Colonic mucosa (tissue), 4 donors: Measurements from ENCODE around the gene RAVER2. TPM values are rescaled to one million over a fixed set of nuclear protein-coding genes. Genes with fewer than 3 reads are reported as not detected.

Source experiments
- DNase-seq: peaks from one replicate; pipeline ENCODE4 v3.0.0-alpha.2; 2020
- H3K27ac ChIP-seq: fragments of 200-600 bp; one replicate; pipeline ENCODE4 v1.8.0; 2021
- H3K27me3 ChIP-seq: fragments of 200-600 bp; one replicate; pipeline ENCODE4 v1.8.0; 2021
- H3K36me3 ChIP-seq: fragments of 200-600 bp; one replicate; pipeline ENCODE4 v1.8.0; 2021
- H3K4me1 ChIP-seq: fragments of 200-600 bp; one replicate; pipeline ENCODE4 v1.8.0; 2021; ENCODE audit warnings: mild to moderate bottlenecking
- H3K4me3 ChIP-seq: fragments of 200-600 bp; one replicate; pipeline ENCODE4 v1.8.0; 2021
- H3K9ac ChIP-seq, 2 donors: one replicate each; pipeline ENCODE4 v1.7.0; 2013; ENCODE audit warnings: control low read depth in 2 of 2, low read depth in 2 of 2, low read length in 2 of 2
- H3K9me3 ChIP-seq: fragments of 200-600 bp; one replicate; pipeline ENCODE4 v1.8.0; 2021
- intact Hi-C: fragments of 100-400 bp; cut with DNase I; formaldehyde crosslinking; loops from one replicate; pipeline ENCODE4 v1.14.1; 2022
- total RNA-seq, 2 donors: library from RNA; stranded (reverse); fragmentation: NEBNext Ultra II Directional in 1 of 2; extraction: Animal tissue kit (Norgen Biotek cat#: 25700) in 1 of 2; gene quantifications; one replicate each; pipeline ENCODE4 v1.2.1, GENCODE V29; 2021
- TF ChIP-seq, protein P1 (sequence below): fragments of 200-600 bp; IDR thresholded peaks from one replicate; pipeline ENCODE4 v1.8.0; 2022; ENCODE audit warnings: antibody characterized with exemption, mild to moderate bottlenecking
- donor health status: healthy.
- donor health status: DM: no; HTN: no; CAD: no.
- donor health status: DM: no; HTN: no; CAD: no.

Gene RAVER2
- total RNA-seq, 2 donors from 2014 or later = 43.0 to 58.6 TPM

DNA sequence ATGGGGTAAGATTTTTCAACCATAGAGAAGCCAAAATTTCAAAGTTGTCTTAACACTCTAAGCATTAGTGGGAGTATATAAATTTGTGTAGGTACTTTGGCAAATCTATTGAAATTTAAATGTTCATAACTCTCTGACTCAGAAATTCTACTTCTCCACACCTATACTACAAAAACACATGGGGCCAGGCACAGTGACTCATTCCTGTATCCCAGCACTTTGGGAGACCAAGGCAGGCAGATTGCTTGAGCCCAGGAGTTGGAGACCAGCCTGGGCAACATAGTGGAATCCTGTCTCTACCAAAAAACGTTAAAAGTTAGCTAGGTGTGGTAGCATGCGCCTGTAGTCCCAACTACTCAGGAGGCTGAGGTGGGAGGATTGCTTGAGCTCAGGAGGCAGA, 41.3 kb upstream of the RAVER2 start:
- TF ChIP-seq, protein P1, sequence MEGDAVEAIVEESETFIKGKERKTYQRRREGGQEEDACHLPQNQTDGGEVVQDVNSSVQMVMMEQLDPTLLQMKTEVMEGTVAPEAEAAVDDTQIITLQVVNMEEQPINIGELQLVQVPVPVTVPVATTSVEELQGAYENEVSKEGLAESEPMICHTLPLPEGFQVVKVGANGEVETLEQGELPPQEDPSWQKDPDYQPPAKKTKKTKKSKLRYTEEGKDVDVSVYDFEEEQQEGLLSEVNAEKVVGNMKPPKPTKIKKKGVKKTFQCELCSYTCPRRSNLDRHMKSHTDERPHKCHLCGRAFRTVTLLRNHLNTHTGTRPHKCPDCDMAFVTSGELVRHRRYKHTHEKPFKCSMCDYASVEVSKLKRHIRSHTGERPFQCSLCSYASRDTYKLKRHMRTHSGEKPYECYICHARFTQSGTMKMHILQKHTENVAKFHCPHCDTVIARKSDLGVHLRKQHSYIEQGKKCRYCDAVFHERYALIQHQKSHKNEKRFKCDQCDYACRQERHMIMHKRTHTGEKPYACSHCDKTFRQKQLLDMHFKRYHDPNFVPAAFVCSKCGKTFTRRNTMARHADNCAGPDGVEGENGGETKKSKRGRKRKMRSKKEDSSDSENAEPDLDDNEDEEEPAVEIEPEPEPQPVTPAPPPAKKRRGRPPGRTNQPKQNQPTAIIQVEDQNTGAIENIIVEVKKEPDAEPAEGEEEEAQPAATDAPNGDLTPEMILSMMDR = no peak
- H3K27ac ChIP-seq = no peak overlapping the region
- no peaks in the 10 kb centered on the region for H3K36me3 ChIP-seq
- no peak for DNase-seq
- no peaks in the 10 kb centered on the region for H3K9me3 ChIP-seq
- H3K9ac ChIP-seq = no peak overlapping the region
- H3K27me3 ChIP-seq = no peaks in the 10 kb centered on the region
- intact Hi-C loops = no loop called here
- no peaks in the 10 kb centered on the region for H3K4me1 ChIP-seq
- H3K4me3 ChIP-seq = no peak overlapping the region

DNA sequence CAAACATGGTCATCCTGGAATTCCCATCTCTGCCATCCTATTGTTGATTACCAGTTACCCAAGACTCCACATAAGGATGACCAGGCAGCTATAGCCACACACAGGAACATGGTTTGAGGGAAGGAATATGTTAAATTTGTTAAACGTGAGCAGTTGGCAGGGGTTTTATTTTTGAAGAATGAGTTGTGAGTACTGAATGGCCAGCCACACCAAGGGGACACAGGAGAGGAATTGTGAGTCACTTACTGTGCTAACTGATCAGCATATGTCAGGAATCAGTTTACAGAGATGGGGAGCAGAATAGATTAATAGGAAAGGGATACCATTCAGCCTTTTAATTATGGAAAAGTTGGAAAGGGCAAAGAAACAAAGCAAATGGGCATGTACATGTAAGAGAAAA, 39.3 kb upstream of the RAVER2 start:
- H3K4me3 ChIP-seq = no peak overlapping the region
- H3K27me3 ChIP-seq = no peaks in the 10 kb centered on the region
- H3K36me3 ChIP-seq = no peaks in the 10 kb centered on the region
- no peaks in the 10 kb centered on the region for H3K9me3 ChIP-seq
- no peak for DNase-seq
- intact Hi-C loops = no loop called here
- H3K4me1 ChIP-seq = no peaks in the 10 kb centered on the region
- TF ChIP-seq, protein P1 = no peak
- no peak overlapping the region for H3K27ac ChIP-seq
- no peak overlapping the region for H3K9ac ChIP-seq

DNA sequence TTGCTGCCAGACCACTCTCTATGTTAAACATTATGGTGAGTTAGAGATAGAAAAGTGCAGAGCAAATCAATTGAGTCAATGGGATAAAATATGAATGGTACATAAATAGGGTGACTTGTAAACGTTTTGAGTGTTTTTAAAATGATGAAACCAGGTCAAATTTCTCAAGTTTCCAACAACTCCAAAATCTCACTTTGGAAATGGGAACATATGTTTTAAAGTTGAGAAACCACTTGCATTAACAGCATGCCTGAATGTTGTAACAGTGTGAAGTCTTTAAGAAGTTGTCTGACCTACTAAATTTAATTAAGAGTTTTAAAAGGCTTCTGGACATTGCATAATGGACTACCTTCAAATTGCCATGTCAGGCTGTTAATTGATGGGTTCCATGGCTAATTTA, 33.6 kb upstream of the RAVER2 start:
- Histone ChIP-seq H3K27ac (no peak overlapping the region), H3K36me3 (no peaks in the 10 kb centered on the region), H3K9ac (no peak overlapping the region), H3K4me3 (no peak overlapping the region), H3K27me3 (no peaks in the 10 kb centered on the region), H3K4me1 (no peaks in the 10 kb centered on the region), H3K9me3 (no peaks in the 10 kb centered on the region)
- intact Hi-C loops = no loop called here
- DNase-seq = no peak
- TF ChIP-seq, protein P1 = no peak

DNA sequence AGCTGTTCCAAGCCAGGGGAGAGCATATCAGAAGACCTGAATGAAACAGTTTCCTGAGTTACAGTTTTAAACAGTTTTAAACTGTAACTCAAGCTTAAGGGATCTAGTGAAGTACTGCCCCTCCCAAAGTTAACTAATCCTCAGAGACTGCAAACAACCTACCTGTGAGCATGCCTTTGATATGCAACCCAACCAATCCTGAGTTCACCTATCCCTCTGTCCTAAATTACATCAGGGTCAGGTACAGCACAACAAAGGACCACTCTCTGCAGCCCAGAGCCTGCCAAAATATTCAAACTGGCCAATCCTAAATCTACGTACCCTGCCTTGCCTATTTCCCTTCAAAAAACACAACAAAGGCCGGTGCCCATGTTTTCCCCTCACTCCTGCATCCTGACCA, 32.8 kb upstream of the RAVER2 start:
- no peak overlapping the region for H3K4me3 ChIP-seq
- DNase-seq = no peak
- no peak overlapping the region for H3K9ac ChIP-seq
- H3K9me3 ChIP-seq = no peaks in the 10 kb centered on the region
- no peaks in the 10 kb centered on the region for H3K4me1 ChIP-seq
- TF ChIP-seq, protein P1 = no peak
- no peaks in the 10 kb centered on the region for H3K27me3 ChIP-seq
- no peak overlapping the region for H3K27ac ChIP-seq
- no peaks in the 10 kb centered on the region for H3K36me3 ChIP-seq
- intact Hi-C loops = no loop called here

DNA sequence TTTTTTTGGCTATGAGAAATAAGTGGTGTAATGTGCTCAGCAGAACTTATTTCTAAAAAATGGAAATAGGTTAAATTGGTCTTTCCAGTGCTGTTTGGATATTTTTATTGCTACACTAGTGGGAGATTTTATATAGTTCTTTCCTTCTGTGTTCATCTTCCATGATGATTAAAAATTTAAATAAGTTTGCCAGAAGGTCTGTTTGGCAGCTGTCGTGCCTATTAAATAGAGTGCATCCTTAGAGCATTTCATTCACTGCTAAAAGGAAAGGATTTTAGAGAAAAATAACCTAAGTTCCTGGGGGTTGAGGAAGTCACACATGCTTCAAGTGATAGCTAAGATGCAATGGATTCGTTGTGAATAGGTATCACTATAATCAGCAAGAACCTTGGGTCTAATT, 29.7 kb upstream of the RAVER2 start:
- Histone ChIP-seq H3K9me3 (no peaks in the 10 kb centered on the region), H3K9ac (no peak overlapping the region), H3K36me3 (no peaks in the 10 kb centered on the region), H3K4me3 (no peak overlapping the region), H3K4me1 (no peaks in the 10 kb centered on the region), H3K27me3 (no peaks in the 10 kb centered on the region), H3K27ac (no peak overlapping the region)
- intact Hi-C loops = no loop called here
- DNase-seq = no peak
- TF ChIP-seq, protein P1 = no peak

DNA sequence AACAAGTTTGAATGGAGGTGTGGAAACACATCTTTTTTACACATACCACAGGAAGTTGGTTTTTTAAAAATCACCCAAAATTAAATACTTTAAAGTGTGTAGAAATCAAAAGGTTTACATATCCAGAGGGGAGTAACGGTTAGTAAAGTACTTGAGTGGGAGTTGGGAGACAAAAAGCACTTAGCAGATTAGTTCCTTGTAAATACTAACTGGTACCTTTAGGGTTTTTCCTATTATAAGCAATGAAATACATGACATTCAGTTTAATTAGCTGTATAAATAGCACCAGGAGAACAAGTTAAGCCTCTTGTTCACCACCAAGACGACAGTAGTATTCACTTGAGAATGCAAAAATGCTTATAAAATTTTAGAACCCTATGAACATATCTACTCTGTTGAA, 23.7 kb upstream of the RAVER2 start:
- H3K27ac ChIP-seq = no peak overlapping the region
- H3K9me3 ChIP-seq = no peaks in the 10 kb centered on the region
- H3K9ac ChIP-seq = no peak overlapping the region
- TF ChIP-seq, protein P1 = no peak
- H3K27me3 ChIP-seq = no peaks in the 10 kb centered on the region
- H3K4me1 ChIP-seq = no peaks in the 10 kb centered on the region
- intact Hi-C loops = no loop called here
- H3K36me3 ChIP-seq = no peaks in the 10 kb centered on the region
- no peak overlapping the region for H3K4me3 ChIP-seq
- DNase-seq = no peak
